HFF-Myc (cell line): ENCODE results near the gene LRP3.

Experiments
- DNase-seq: peaks from one replicate; pipeline ENCODE4 v3.0.0-alpha.2; 2011; ENCODE audit warnings: low read depth; ENCODE audit errors: extremely low read depth
- H3K4me3 ChIP-seq: replicated peaks from 2 replicates; pipeline ENCODE4 v1.5.1; 2011; ENCODE audit warnings: low read depth, mild to moderate bottlenecking, control low read depth, low read length
- TF ChIP-seq, protein P1 (sequence below): IDR thresholded peaks from 2 replicates; pipeline ENCODE4 v1.5.1; 2012; ENCODE audit warnings: mild to moderate bottlenecking, low read depth, low read length, control low read depth; ENCODE audit errors: missing control alignments

Gene LRP3

DNA sequence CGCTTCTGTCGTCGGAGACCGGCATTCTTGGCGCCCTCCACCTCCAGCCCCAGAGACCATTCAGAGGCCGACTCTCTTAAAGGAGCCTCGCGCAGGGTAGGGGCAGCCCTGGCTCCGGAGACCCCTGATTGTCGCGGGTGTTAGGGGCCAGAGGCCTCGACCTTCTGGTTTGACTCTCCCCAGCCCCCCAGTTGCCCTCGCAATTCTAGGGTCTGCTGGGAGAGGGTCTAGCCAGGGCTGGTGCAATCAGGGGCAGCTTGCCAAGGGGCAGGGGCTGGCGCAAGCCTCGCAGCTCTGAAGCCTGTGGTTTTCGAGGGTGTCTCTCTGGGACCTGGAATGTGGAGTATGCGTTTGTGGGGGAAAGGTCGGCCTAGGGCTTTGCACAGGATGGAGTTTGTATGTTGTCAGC is 33.1 kb downstream of the LRP3 start:
- no peak overlapping the region for H3K4me3 ChIP-seq
- TF ChIP-seq, protein P1, sequence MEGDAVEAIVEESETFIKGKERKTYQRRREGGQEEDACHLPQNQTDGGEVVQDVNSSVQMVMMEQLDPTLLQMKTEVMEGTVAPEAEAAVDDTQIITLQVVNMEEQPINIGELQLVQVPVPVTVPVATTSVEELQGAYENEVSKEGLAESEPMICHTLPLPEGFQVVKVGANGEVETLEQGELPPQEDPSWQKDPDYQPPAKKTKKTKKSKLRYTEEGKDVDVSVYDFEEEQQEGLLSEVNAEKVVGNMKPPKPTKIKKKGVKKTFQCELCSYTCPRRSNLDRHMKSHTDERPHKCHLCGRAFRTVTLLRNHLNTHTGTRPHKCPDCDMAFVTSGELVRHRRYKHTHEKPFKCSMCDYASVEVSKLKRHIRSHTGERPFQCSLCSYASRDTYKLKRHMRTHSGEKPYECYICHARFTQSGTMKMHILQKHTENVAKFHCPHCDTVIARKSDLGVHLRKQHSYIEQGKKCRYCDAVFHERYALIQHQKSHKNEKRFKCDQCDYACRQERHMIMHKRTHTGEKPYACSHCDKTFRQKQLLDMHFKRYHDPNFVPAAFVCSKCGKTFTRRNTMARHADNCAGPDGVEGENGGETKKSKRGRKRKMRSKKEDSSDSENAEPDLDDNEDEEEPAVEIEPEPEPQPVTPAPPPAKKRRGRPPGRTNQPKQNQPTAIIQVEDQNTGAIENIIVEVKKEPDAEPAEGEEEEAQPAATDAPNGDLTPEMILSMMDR, result no peak
- no peak for DNase-seq

DNA sequence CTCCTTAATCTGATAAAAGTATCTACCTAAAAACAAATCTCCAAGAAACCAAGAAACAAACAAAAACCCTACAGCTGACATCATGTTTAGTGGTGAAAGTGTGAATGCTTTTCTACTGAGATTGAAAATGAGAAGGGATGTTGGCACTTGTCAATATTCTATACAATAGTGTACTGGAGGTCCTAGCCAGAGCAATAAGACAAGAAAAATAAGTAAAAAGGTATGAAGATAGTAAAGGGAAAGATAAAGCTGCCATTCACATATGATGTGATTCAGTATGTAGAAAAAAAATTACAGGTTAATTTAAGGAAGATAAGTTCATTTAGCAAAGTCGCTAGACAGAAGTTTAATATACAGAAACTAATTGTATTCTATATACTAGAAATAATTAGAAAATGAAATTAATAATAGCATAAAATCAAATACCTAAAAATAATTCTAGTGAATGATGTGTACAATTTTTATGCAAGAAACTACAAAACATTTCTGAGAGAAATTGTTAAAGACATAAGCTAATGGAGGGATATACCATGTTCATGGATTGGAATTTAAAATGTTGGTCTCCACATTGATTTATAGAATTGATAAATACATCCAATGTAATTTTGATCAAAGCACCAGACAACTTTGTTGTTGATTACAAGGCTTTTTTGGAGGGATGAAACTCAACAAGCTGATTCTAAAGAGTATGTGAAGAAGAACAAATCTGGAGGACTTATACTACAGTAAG is 33.9 kb downstream of the LRP3 start:
- no peak for DNase-seq
- no peak overlapping the region for H3K4me3 ChIP-seq
- TF ChIP-seq, protein P1, result no peak

DNA sequence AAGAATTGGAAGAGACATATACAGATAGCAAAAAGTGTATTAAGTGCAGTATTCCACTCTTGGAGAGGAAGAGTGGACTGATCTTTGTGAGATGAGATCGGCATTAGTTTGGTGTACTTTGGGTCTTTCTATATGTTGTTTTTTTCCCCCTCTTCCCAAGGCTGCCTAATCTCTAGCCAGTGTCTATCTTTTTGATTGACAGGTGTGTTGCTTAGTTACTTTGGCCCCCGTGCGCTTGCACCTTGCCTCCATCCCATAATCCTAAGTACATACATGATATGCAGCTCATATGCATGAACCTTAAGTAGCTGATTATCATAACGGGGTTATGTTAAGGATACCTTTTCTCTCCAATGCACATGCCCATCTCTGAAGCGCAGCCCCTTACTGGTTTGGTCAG is 35.8 kb downstream of the LRP3 start:
- TF ChIP-seq, protein P1, result no peak
- H3K4me3 ChIP-seq, result no peak overlapping the region
- no peak for DNase-seq

DNA sequence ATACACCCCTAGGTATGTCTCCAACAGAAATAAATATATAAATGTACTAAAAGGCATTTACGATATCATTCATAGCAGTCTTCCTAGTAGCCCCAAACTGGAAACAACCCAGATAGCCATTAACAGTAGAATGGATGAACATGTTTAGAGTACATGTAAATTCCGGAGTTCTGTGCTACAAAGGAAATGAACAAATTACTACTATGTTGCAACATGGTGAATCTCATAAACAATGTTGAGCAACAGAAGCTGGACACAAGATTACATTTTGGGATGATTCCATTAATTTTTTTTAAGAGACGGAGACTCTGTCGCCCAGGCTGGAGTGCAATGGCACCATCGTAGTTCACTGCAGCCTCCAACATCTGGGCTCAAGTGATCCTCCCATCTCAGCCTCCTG is 37.4 kb downstream of the LRP3 start:
- H3K4me3 ChIP-seq, result no peak overlapping the region
- no peak for DNase-seq
- TF ChIP-seq, protein P1, result no peak

DNA sequence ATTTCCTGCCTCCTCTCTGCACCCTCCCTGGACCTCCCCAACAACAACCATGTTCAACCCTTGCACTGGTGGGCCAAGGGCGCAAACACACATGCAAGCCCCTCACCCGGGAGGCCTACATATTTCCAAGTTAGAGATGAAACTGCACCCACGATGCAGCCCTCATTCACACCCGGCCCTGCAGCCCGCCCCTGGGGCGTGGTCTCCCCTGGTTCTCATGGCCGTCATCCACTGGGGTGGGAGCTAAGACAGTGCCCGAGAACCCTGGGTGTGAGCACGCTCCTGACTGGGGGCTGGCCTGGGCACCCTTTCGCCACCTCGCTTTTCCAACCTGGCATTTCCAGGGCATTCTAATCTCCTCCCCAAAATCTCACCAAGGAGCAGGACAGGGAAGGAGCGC is 38.5 kb downstream of the LRP3 start:
- H3K4me3 ChIP-seq, result no peak overlapping the region
- DNase-seq, result no peak
- TF ChIP-seq, protein P1, result no peak

DNA sequence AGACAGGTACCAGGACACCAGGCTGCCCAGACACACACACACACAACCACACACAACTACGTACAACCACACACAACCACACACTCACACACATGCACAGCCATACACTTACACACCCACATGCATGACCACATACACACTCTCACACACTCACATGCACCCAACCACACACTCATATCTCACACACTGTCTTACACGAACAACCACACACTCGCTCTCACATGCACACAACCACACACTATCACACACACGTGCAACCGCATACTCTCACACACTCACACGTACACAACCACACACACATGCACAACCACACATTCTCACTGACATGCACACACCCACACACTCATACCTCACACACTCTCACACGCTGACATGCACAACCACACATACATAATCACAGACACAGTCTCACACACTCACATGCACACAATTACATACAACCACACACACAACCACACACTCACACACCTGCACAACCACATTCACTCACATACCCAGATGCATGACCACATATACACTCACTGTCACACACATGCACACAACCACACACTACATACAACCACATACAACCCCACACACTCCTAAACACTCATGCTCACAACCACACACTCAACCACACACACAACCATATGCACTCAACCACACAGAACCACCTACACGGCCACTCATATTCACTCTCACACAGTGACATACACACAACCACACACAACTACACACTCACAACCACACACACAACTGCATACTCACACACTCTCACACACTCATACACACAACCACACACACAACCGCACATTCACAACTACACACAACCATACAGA is 39.1 kb downstream of the LRP3 start:
- no peak for DNase-seq
- TF ChIP-seq, protein P1, result no peak
- no peak overlapping the region for H3K4me3 ChIP-seq
